Peyer's patch (tissue), 4 donors: ENCODE measurements around the gene RABGGTA. TPM values are rescaled to one million over a fixed set of nuclear protein-coding genes. Genes with fewer than 3 reads are reported as not detected.
A peak's percentile ranks its signal among the peaks of the same experiment; 100 is the strongest.

Experiments used
- DNase-seq, 3 donors: peaks; one replicate each; pipeline ENCODE4 v3.0.0-alpha.2; 2017 to 2019
- H3K27ac ChIP-seq, 4 donors: fragments of 200-600 bp; sonication (generic); one replicate each; pipeline ENCODE4 v1.5.1; 2016 to 2019
- H3K27me3 ChIP-seq, 2 donors: fragments of 200-600 bp; sonication (generic); one replicate each; pipeline ENCODE4 v1.5.1; 2019
- H3K36me3 ChIP-seq, 3 donors: fragments of 200-600 bp; sonication (generic); one replicate each; pipeline ENCODE4 v1.5.1; 2016 to 2019
- H3K4me1 ChIP-seq, 4 donors: fragments of 200-600 bp; sonication (generic); one replicate each; pipeline ENCODE4 v1.5.1; 2016 to 2019
- H3K4me3 ChIP-seq, 4 donors: fragments of 200-600 bp; sonication (generic); 1 replicate in 3 of 4; 2 replicates in 1 of 4; pipeline ENCODE4 v1.5.1; 2016 to 2019; ENCODE audit warnings: mild to moderate bottlenecking in 1 of 4
- H3K9me3 ChIP-seq, 4 donors: fragments of 200-600 bp; sonication (generic); one replicate each; pipeline ENCODE4 v1.5.1; 2016 to 2019; ENCODE audit warnings: mild to moderate bottlenecking in 1 of 4
- CTCF ChIP-seq, 6 experiments: fragments of 450-650 bp in 4 of 6; fragments of 200-600 bp in 2 of 6; sonication (generic) in 1 of 6; IDR thresholded peaks; one replicate each; pipeline ENCODE4 v1.5.1; 2017 to 2019; ENCODE audit warnings: antibody characterized with exemption in 6 of 6, mild to moderate bottlenecking in 3 of 6, moderate library complexity in 1 of 6
- POLR2A ChIP-seq, 2 donors: fragments of 450-650 bp; IDR thresholded peaks; one replicate each; pipeline ENCODE4 v1.5.1; 2017; ENCODE audit warnings: antibody characterized with exemption in 2 of 2, mild to moderate bottlenecking in 2 of 2, moderate library complexity in 2 of 2
- total RNA-seq, 4 donors: library from RNA; depleted of rRNA; stranded (reverse); fragments of >200 nt; gene quantifications; one replicate each; pipeline ENCODE4 v1.1.0, GENCODE V29; 2016

Gene RABGGTA
- total RNA-seq, 4 donors from 2014 or later = 57.3 to 84.6 (median 77.6) TPM

- TF ChIP-seq POLR2A (IDR thresholded peaks at IDR 0.05) (peak in 1 of 2 donors; percentile 13), CTCF (IDR thresholded peaks at IDR 0.05) (peak; percentile 7 to 51 (median 44))
- H3K27me3 ChIP-seq = no peaks in the 10 kb centered on the region
- DNase-seq = peak; percentile 78 to 89 (median 80)
- peak within 1 kb of the TSS; percentile 44 to 64 (median 58) for H3K4me3 ChIP-seq
- peaks cover 0 to 15% (median 0%) of the 10 kb centered on the region in 3 donors for H3K36me3 ChIP-seq
- H3K4me1 ChIP-seq = peaks cover 8 to 69% (median 27%) of the 10 kb centered on the region in 4 donors
- peak within 1 kb of the TSS; percentile 62 to 96 (median 85) for H3K27ac ChIP-seq
- no peaks in the 10 kb centered on the region for H3K9me3 ChIP-seq
These were observed 39.5 kb upstream of the RABGGTA start, which contains the start of gene LTB4R for GRCh38 chr14:24310646-24311604. LTB4R (plus strand) TSS chr14:24311502; CDS start chr14:24315652, 4,150 bp downstream.

- no peak for TF ChIP-seq POLR2A (IDR thresholded peaks at IDR 0.05)
- Histone ChIP-seq H3K4me3 (peak overlapping the region; percentile 44 to 64 (median 58)), H3K36me3 (peaks cover 0 to 22% (median 0%) of the 10 kb centered on the region in 3 donors), H3K4me1 (peaks cover 8 to 63% (median 27%) of the 10 kb centered on the region in 4 donors), H3K27me3 (no peaks in the 10 kb centered on the region), H3K27ac (peak overlapping the region; percentile 62 to 96 (median 85)), H3K9me3 (no peaks in the 10 kb centered on the region)
- no peak for DNase-seq
These were observed 38.9 kb upstream of the RABGGTA start for GRCh38 chr14:24310265-24310645.

GRCh38 chr14:24309538-24310264 lies 38.3 kb upstream of the RABGGTA start, which contains the start of gene LTB4R2:
LTB4R2 (plus strand) TSS chr14:24310140; CDS start chr14:24310665, 525 bp downstream.
- Histone ChIP-seq H3K4me1 (peaks cover 8 to 57% (median 27%) of the 10 kb centered on the region in 4 donors), H3K27ac (peak within 1 kb of the TSS; percentile 62 to 96 (median 85)), H3K27me3 (no peaks in the 10 kb centered on the region), H3K36me3 (peaks cover 0 to 27% (median 0%) of the 10 kb centered on the region in 3 donors), H3K4me3 (peak within 1 kb of the TSS; percentile 44 to 64 (median 58)), H3K9me3 (no peaks in the 10 kb centered on the region)
- no peak for TF ChIP-seq CTCF (IDR thresholded peaks at IDR 0.05)
- TF ChIP-seq POLR2A (IDR thresholded peaks at IDR 0.05) = no peak
- DNase-seq = no peak

- peak overlapping the region in 1 of 4 donors; percentile 14 for H3K4me3 ChIP-seq
- peaks cover 0 to 39% (median 0%) of the 10 kb centered on the region in 3 donors for H3K36me3 ChIP-seq
- H3K27ac ChIP-seq = peak overlapping the region in 3 of 4 donors; percentile 2 to 94 (median 82)
- TF ChIP-seq POLR2A (IDR thresholded peaks at IDR 0.05) = no peak
- no peak for TF ChIP-seq CTCF (IDR thresholded peaks at IDR 0.05)
- no peaks in the 10 kb centered on the region for H3K27me3 ChIP-seq
- DNase-seq = no peak
- no peaks in the 10 kb centered on the region for H3K9me3 ChIP-seq
- H3K4me1 ChIP-seq = peaks cover 8 to 49% (median 22%) of the 10 kb centered on the region in 4 donors
These were observed 37.1 kb upstream of the RABGGTA start for GRCh38 chr14:24308342-24309124.

GRCh38 chr14:24307575-24308341 lies 36.4 kb upstream of the RABGGTA start, which contains the start of gene CIDEB:
CIDEB (minus strand) TSS chr14:24307977; CDS start chr14:24307858, 119 bp downstream.
- Histone ChIP-seq H3K9me3 (no peaks in the 10 kb centered on the region), H3K4me3 (peak within 1 kb of the TSS in 3 of 4 donors; percentile 8 to 56 (median 49)), H3K27me3 (no peaks in the 10 kb centered on the region), H3K27ac (peak within 1 kb of the TSS in 3 of 4 donors; percentile 68 to 94 (median 82)), H3K36me3 (peaks cover 0 to 46% (median 0%) of the 10 kb centered on the region in 3 donors), H3K4me1 (peaks cover 8 to 46% (median 18%) of the 10 kb centered on the region in 4 donors)
- TF ChIP-seq CTCF (IDR thresholded peaks at IDR 0.05) (peak; percentile 76 to 95 (median 92)), POLR2A (IDR thresholded peaks at IDR 0.05) (peak; percentile 45 to 89)
- peak; percentile 63 to 86 (median 86) for DNase-seq
